Cardiac fibroblast (primary cell): ENCODE measurements around the gene SMIM26.
A peak's percentile ranks its signal among the peaks of the same experiment; 100 is the strongest.

ENCODE experiments used
- DNase-seq, 2 donors: peaks; one replicate each; pipeline versions ENCODE4 v3.0.0 to v3.0.0-alpha.2; 2010; ENCODE audit warnings: low read depth in 2 of 2
- H3K4me3 ChIP-seq, 2 donors: replicated peaks in 1 of 2; 1 replicate in 1 of 2; 2 replicates in 1 of 2; pipeline ENCODE4 v1.5.1; 2011; ENCODE audit warnings: low read depth in 2 of 2, low read length in 2 of 2, mild to moderate bottlenecking in 2 of 2, moderate library complexity in 1 of 2
- TF ChIP-seq, protein P1 (sequence below): IDR thresholded peaks from one replicate; pipeline ENCODE4 v1.5.1; 2011; ENCODE audit warnings: low read depth, mild to moderate bottlenecking, low read length, inconsistent platforms

The SMIM26 gene

DNA sequence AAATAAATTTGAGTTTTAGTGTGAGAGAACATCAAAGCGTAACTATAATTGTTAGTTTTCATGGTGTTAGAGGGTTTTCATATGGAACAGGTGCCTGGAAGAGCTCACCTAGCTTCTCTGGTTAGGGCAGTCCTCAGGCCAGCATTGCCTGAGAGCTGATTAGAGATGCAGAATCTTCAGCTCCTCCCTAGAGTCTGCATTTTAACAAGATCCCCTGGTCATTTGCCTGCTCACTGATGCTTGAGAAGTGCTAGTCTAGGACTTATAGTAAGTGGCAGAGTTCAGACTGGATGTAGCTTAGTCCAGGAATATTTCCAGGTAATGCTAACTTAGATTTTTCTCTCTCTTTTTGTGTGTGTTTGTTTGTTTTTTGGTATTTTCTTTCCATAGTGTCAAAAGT lies 21.7 kb upstream of the SMIM26 start:
- H3K4me3 ChIP-seq: no peak overlapping the region
- no peak for DNase-seq
- TF ChIP-seq, protein P1, sequence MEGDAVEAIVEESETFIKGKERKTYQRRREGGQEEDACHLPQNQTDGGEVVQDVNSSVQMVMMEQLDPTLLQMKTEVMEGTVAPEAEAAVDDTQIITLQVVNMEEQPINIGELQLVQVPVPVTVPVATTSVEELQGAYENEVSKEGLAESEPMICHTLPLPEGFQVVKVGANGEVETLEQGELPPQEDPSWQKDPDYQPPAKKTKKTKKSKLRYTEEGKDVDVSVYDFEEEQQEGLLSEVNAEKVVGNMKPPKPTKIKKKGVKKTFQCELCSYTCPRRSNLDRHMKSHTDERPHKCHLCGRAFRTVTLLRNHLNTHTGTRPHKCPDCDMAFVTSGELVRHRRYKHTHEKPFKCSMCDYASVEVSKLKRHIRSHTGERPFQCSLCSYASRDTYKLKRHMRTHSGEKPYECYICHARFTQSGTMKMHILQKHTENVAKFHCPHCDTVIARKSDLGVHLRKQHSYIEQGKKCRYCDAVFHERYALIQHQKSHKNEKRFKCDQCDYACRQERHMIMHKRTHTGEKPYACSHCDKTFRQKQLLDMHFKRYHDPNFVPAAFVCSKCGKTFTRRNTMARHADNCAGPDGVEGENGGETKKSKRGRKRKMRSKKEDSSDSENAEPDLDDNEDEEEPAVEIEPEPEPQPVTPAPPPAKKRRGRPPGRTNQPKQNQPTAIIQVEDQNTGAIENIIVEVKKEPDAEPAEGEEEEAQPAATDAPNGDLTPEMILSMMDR: no peak

- DNase-seq: no peak
- TF ChIP-seq, protein P1: no peak
- H3K4me3 ChIP-seq: no peak overlapping the region
Measured at GRCh38 chr20:18548465-18548864, 18.8 kb upstream of the SMIM26 start.

DNA sequence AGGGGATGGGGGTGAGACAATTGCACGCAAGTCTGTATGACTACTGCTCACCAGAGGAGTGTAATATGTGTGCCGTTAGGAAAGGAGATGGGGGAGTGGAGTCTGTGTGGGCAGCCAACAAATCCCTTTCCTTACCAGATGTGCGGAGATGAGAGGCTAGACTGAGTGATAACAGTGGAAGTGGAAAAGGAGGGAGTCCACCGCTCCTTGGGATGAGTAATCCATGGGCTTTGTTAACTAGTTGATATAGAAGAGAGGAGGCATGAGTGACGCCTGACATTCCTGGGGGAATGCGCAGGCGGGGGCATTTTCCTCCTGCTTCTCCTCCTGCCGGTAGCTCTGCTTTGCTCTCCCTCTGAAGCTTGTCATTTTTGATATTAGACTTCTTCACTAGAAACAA lies 13.5 kb upstream of the SMIM26 start:
- TF ChIP-seq, protein P1: no peak
- no peak overlapping the region for H3K4me3 ChIP-seq
- DNase-seq: no peak

DNA sequence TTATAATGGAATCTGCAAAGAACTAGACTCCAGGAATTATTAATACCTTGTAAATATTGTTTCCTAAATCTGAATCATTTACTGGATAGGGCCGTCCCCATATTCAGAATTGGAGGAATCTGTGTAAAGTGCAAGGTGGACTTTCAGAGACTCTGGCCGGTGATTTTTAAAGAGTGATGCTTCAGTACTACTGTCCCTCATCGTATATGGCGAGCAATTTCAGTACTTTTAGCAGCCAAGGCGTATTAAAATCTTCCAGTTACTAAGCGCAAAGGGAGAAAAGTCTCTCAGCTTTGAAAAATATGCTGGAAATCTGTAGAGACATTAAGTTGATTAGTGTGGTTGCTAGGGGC lies 483 bp downstream of the SMIM26 start:
- TF ChIP-seq, protein P1: no peak
- DNase-seq: no peak
- peak overlapping the region; percentile 61 to 69 for H3K4me3 ChIP-seq

DNA sequence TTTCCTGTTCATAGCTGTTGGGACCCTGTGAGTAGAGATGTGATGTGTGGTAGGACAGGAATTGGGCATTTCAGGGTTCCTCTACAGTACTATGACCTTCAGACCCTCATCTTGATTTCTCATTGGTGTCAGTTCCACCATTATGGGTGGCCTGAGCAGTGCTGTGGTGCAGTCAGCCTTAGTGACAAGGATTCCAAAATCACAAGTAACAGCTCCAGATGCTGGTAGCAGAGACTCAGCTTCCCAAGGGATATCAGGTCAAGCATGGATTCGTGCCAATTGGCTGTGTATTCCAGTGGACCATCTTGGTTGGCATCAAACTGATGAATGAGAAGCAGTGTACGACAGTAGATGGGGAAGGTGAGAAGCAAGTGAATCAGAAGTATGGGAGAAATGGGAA lies 3.8 kb downstream of the SMIM26 start:
- no peak overlapping the region for H3K4me3 ChIP-seq
- TF ChIP-seq, protein P1: no peak
- no peak for DNase-seq

- DNase-seq: no peak
- TF ChIP-seq, protein P1: no peak
- no peak overlapping the region for H3K4me3 ChIP-seq
Measured at GRCh38 chr20:18571578-18571977, 4.3 kb downstream of the SMIM26 start.

DNA sequence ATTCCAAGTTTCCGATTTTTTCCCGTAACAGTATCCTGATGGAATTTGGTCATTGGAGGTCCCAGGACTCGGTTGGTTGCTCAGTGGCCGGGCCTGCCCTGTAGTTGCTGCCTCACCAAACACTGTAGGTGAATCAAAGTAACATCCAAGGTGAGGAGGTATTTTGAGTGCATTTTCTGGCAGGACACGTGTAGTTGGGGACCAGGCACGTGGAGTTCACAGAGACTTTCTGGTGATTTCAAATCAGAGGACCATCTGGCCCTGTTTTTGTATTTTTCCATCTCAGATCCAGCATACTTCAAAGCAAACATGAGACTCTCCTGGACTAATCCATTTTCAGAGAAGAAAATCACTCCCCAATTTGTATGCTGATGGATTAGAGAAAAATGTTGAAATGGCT lies 10.7 kb downstream of the SMIM26 start:
- TF ChIP-seq, protein P1: no peak
- no peak overlapping the region for H3K4me3 ChIP-seq
- no peak for DNase-seq
